Activated CD4-positive, alpha-beta T cell treated with anti-CD3 and anti-CD28 coated beads for 4 hours (primary cell): ENCODE measurements around the gene KCNQ2.

Experiments
- DNase-seq, 2 donors: peaks; one replicate each; pipeline ENCODE4 v3.0.0-alpha.2; 2020

Gene KCNQ2

DNA sequence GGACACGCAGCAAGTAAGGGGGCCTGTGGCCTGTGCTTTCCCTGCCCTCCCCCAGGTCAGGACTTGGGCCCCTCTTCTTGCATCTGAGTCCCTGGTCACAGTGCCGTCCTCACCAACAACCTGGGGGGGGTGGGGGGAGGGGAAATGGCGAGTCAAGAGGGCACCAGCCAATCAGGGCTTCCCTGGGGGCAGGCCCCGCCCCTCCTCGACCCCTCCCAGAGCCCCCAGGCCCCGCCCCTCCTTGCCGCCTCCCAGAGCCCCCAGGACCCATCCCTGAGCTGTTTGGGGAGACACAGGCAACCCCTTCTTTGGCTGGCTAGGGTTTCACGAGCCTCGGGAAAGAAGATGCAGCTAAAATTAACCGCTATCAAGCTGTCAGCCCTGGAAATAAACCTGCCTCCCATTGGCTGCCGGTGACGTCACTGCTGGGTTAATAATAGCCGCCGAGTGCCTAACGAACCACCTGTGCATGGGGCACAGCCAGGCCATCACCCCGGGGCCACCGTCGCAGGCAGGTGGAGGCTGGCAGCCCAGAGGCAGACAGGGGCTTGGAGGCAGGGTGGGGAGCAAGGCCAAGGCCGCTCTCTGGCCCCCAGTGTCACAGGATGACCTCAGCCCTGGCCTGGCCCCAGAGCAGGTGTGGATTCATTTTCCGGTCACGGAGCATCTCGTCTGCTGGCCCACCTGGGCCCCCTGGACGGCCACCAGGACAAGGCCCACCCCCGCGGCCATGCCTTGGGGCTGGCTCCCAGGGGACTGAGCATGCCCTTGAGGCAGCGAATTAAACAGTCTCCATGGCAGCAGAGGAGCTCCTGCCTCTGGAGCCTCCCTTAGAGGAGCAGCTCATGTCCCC, 29.6 kb upstream of the KCNQ2 start:
- DNase-seq, result no peak

DNA sequence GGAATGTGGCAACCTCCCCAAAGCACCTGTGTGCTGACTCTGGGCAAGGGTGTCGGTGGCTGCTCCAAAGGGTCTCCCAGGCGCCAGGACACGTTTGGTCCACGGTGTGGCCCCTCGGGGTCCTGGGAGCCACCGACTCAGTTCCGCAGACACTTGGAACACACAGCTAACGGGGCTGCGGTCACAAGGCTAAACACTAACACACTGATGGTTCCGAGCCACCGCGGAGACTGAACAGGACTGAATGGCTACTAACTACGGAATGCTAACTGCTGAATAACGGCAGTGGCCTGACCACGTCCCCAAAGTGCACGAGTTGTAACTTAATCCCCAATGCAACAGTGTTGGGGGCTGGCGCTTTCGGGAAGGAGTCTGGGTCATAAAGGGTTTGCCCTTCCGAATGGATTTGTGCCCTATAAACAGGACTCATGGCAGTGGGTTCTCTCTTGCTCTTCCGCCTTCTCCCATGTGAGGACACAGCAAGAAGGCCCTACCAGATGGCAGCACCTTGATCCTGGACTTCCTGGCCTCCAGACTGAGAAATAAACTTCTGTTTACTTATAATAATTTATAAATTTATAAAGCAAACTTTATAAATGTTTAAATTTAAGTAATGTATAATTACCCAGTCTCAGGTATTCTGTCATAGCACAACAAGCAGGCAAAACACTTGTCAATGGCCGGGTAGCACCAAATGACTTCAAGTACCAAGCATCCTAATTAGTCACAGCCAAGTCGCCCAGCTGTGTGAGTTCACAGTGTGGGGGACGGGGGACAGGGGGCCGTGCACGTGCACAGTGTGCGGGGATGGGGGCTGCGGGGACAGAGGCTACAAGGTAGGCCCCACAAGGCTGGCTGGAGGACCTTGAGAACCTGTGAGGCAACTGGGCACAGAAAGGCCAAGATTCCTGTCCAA, 28.7 kb upstream of the KCNQ2 start:
- no peak for DNase-seq

DNA sequence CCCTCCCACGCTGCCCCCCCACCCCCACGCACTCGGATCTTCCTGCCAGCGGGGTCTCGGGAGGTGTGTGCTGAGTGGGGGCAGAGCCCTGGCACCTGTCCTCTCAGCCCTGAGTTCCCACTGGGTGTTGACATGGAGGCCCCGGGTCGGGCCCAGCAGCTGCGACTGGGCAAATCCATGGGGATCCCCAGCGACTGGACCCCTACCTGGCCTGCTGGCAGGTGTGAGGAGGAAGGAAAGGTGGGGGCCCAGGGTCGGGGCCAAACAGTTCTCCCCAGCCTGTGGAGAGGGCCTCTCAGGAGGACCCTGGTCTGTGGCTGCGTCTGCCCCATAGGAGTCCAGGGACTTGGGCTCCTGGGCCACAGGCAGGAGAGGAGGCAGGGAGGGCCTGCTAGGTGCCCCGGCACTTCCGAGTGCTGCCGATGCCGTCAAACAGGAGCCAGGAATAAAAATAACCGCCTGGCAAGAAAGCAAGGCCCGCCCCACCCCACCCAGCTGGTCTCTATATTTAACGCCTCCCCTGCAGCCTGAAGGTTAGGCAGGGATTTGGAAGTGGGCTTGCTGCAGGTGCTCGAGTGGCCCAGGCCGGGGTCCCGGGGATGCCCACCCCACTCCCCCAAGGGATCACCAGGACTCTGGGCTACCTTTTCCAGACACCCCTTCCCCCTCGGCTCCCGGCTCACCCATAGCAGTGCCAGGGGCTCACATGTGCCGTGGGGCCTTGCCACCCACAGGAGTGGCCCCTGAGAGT, 27.9 kb upstream of the KCNQ2 start:
- no peak for DNase-seq

DNA sequence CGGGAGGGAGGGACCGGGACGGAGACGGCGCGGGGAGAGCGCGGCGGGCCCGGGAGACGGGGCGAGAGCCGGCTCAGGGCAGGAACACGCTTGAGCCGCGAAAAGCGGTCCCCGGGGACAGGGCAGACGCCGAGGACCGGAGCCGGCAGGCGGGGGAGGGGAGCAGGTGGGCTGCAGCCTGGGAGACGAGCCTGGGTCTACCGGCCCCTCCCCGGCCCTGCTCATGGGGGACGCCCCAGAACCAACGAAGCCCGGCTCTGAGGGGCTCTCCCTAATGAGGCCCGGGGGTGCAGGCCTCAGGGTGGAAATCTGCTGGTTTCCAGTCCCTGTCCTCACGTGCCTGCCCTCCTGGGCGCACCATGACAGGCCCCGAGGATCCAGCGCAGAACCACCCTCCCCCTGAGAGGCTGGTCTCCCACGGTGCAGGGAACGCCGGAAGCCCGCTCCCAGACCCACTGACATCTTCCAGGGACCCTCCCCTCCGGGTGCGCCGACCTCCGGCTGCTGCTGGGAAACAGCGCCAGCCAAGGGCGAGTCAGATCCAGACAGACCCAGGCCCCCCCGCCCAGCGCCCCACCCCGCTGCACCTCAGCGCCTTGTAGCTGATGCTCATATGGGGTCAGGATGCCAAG, 27.0 kb upstream of the KCNQ2 start:
- DNase-seq, result no peak

DNA sequence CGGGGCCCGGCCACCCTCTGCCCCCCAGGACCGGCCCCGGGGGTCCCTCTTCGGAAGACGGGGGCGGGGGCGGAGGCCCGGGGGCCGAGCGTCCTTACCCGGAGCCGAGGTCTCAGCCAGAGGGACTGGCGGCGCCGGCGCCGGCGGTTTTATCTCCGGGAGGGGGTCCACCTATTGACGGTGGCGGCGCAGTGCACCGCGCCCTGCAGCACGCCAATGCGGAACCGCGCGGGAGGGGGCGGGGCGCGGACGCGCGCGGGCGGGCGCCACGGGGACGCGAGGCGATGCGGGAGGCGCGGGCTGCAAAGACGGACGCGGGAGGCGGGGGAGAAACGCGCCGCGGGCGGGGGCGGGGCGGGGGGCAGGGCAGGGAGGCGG, 26.5 kb upstream of the KCNQ2 start, which contains the start of gene EEF1A2:
EEF1A2 (minus strand) TSS at position 124 of the 378 bp plus-strand sequence. CDS start 1,320 bp downstream, outside the sequence.
- peak; percentile 45 to 48 for DNase-seq

DNA sequence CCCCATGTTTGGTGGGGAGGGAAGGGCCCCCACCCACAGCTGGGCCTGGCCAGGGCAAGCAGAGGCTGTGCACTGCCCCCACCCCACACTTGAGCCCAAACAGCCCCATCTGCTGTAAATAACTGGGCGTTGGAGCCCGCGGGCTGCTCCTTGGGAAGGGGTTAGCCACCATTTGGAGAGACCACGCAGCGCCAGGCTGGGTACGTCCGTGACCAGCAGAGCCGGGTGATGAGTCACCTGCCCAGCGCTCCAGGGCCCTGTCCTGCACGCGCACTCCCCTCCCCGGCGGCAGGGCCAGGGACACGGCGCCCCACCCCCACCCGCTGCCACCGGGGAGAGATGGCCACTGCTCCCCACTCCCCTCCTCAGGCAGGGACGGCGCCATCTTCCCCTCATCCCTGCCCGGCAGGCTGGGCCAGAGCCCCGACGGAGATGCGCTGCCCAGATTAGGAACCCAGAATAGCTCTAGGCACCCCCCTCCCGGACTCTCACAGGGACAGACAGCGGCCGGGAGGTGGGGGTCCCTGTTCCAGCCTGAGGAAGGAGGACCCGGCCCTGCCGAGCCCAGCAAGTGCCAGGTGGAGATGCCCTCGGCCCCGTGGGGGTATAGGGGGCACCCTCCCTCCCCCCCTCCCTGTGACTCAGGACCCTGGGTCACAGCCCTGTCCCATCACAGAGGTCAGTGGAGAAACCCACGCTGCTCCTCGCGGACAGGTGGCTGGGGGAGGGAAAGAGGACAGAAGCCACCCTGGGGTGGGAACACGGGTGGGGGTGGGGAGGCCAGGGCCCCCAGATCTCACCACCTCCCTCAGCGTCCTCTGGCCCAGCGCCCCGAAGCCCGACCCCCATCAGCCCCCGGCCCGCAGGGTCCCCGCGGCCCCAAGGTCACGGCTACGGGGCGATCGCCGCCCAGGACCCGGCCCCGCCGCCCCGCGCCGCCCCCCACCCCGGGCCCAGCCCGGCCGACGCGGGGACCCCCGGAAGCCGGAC, 25.8 kb upstream of the KCNQ2 start:
- DNase-seq, result no peak

DNA sequence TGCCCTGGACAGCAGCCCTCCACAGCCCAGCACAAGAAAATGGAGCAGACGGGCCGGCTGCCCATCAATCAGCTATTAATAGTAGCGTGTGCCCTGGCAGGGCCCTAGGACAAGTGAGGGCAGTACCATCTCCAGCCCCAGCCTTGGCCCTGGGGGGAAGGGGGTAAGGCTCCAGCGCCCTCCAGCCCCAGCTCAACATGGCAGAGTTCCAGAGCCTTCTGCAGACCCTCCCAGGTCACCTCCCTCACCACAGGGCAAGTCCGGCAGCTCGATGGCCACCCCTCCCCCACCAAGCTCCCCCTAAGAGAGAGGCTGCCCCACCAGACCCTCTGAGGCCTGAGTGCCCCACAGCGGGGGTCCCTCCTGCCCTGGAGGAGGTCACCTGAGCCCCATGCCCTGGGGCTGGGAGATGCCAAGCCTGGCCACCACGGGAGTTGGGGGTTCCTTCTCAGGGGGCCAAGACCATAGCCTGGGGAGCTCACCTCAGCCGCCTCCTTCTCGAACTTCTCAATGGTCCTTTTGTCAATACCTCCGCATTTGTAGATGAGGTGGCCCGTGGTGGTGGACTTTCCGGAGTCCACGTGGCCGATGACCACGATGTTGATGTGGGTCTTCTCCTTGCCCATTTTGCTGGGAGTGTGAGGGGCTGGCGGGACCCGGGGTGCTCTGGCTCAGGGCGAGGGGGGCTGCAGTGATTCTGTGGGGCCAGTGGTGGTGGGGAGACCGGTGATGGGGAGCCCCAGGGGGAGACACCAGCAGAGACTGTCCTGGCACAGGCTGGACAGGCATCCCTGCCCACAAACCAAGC, 24.9 kb upstream of the KCNQ2 start:
- DNase-seq, result no peak

DNA sequence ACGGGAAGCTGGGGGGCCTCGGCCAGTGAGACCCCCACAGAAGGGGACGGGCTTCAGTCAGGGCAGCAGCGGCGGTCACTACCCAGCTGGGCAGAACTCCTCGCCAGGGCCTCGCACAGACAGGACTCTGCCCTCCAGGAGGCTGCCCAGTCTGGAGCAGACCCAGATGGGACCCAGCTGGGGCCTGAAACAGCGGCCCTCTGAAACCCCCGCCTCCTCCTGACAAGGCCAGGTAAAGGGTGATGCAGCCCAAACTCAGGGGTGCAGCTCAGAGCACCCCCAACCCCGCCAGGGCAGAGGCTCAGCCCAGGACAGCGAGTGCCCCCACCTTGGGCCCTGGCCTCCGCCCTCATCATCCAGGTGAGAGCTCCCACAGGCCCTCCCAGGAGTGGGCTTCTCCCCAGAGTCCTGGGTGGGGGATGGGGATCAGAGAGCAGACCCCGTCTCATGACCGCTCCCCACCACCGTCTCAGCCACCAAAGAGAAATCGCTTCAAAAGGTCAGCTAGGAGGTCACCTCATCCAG, 24.2 kb upstream of the KCNQ2 start:
- DNase-seq, result no peak

DNA sequence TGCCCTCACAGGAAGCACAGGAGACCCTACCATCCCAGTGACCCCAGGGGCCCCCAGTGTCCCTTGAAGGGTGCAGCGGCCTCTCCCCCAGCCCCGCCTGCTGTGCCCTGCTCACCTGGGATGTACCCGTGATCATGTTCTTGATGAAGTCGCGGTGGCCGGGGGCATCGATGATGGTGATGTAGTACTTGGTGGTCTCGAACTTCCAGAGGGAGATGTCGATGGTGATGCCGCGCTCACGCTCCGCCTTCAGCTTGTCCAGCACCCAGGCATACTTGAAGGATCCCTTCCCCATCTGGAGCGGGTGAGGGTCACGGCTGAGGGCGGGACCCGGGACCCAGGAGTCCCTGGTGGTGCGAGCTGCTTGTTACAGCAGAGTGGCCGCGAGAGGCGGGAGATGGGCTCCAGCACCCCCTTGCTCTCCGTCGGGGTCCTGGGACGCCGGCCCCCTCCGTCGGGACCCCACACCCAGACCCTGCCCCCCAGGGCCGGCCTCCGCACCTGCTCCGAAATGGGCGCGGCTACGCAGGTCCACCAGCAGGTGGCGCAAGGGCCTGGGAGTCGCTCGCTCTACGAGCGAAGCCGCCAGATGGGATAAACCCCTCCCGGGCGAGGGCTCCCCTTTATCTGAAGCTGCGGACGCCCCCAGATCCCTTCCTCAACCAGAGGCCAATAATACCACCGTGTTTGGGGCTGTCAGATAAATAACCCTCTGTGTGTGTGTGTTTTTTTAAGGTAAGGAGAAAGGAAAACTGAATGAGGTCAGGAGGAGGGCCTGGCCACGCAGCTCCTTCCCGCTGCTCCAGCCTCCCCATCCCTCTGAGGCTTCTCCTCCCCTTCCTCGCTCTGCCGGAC, 23.5 kb upstream of the KCNQ2 start:
- peak; percentile 76 to 81 for DNase-seq

DNA sequence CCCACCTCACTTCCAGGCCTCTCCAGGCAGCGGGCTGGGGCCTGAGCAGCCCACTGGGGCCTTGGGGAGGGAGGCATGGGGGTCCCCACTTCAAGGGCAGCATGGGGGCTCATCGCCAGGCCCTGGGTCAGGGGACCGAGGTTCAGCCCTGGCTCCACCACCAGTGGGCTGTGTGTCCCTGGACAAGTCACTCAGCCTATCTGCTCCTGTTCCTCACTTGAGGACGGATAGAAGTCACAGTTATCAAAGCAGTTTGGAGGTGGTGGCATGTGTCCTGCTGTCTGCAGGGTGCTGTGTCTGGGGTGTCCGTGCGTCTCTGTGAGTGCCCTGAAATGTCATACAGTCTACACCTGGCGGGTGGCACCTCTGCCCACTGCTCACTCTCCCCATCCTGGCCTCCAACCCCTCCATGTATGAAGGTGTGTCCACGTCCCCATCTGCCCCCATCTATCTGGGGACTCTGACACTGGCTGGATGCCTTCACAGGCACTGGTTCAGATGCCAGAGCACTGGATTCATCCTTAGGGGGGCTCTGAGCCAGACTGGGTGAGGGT, 22.8 kb upstream of the KCNQ2 start:
- no peak for DNase-seq

DNA sequence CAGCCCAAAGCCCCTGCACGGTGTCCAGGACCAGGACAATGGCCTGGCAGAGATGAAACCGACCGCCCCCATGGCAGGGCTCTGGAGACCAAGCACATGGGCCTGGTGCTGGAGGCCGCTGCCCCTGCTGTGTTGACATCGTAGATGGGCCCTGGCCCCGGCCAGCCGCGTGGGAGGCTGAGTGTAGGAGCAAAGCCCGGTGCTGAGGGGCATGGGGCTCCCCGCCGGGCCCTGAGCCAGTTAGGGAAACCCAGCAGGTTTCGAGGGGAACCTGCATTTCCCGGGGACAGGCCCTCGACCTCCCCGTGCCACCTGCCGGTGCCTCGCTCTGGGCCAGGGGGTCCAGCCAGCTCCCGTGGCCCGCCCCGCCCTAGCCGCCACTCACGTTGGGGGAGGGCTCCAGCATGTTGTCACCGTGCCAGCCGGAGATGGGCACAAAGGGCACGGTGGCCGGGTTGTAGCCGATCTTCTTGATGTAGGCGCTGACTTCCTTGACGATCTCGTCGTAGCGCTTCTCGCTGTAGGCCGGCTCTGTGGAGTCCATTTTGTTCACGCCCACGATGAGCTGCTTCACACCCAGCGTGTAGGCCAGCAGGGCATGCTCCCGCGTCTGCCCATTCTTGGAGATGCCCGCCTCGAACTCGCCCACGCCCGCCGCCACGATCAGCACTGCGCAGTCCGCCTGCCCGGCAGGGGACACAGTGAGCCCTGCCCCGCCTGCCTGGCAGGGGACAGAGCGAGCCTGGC, 22.1 kb upstream of the KCNQ2 start:
- DNase-seq, result no peak

DNA sequence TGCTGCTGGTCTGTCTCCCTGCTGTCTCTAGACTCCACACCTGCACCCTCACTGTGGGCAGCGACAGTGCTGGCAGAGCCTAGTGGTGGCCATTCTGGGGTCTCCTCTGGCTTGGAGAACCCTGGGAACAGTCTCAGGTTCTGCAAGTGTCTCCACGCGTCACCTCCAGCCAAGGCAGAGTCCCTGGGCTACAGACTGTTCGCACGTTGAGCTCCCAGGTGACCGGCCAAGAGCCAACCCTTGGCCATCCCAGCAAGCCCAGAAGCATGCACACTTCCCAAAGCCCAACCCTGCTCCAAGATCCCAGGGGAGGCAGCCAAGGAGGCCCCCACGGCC, 21.6 kb upstream of the KCNQ2 start:
- DNase-seq, result no peak

DNA sequence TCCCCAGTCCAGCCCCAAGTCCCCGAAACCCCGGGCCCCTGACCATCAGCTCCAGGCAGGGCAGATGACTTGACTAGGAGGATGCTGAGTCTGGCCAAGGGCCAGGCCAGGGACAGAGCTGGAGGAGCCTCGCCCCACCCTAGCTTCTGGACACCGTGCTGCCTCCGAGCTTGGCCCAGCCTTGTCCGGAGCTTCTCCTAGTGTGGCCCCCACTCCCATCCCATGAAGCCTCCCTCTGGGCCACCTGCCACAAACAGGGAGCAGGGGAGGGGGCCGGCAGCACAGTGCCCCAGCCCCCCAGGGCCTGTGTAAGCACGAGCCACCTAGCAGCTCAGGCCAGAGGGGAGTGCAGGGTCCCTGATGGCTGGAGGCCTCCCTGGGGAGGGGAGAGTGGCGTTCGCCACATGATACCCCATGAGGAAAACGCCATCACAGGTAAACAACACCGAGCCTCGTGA, 21.1 kb upstream of the KCNQ2 start:
- no peak for DNase-seq

DNA sequence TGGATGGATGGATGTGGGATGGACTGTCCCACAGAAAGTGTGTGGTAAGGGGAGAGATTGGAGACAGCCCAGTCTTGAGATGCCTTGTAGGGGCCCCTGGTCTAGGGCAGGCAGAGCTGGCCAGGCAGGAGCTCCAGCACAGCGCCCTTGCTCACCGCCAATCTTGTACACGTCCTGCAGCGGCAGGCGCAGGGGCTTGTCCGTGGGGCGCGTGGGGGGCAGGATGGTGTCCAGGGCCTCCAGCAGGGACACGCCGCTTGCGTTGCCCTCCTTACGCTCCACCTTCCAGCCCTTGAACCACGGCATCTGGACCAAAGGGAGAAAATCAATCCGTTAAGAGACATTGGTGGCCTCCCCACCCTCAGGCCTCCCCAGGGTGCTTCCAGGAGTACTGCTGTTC, 20.5 kb upstream of the KCNQ2 start:
- DNase-seq, result no peak

DNA sequence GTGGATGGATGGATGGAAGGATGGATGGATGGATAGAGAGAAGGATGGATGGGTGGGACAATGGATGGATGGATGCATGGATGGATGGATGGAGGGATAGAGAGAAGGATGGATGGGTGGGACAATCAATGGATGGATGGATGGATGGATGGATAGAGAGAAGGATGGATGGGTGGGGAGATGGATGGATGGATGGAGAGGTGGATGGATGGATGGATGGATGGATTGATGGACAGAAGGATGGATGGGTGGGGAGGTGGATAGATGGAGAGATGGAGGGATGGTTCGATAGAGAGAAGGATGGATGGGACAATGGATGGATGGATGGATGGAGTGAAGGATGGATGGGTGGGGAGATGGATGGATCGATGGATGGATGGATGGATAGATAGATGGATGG, 20.1 kb upstream of the KCNQ2 start:
- no peak for DNase-seq

DNA sequence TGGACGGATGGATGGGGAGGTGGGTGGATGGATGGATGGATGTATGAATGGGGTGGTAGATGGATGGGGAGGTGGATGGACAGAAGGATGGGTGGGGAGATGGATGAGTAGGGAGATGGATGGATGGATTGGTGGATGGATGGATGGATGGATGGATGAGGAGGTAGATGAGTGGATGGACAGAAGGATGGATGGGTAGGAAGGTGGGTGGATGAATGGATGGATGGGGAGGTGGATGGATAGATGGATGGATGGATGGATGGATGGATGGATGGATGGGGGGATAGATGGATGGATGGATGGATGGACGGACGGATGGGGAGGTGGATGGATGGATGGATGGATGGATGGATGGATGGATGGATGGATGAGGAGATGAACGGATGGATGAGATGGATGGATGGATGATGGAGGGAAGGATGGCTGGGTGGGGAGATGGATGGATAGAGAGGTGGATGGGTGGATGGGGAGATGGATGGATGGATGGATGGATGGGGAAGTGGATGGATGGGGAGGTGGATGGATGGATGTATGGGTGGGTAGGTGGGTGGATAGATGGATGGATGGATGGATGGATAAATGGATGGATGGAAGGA, 19.3 kb upstream of the KCNQ2 start:
- DNase-seq, result no peak

DNA sequence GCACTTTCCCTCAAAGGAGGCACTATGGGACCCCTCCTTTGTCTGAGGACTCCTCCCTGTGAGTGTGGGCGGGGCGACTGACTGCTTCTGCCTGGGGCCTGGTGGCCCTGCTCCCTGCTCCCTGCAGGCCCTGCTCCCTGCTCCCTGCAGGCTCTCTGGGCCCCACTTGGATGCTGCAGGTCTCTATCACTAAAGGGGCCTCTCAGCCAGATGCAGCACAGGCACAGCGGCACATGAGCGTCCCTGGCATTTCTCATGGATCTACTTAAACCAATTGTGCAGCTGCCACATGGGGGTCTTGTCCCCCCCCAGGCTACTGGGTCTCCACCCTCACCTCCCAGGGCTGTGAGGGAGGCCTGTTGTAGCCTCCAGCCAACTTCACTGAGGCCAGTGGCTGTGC, 18.6 kb upstream of the KCNQ2 start:
- no peak for DNase-seq

DNA sequence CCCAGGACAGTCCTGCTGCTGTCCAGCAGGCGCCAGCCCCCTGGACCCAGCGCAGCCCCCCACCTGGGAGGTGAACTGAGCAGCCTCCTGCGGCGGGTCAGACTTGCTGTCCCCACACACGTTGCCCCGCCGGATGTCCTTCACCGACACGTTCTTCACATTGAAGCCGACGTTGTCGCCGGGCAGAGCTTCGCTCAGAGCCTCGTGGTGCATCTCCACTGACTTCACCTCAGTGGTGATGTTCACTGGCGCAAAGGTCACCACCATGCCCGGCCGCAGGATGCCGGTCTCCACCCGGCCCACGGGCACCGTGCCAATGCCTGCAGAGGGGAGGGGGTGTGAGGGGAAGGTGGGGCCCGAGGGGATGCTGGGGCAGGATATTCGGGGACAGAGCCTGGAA, 18.0 kb upstream of the KCNQ2 start:
- DNase-seq, result no peak
